Keratinocyte (primary cell): Measurements from ENCODE around the gene ZNF787. TPM values are rescaled to one million over a fixed set of nuclear protein-coding genes. Genes with fewer than 3 reads are reported as not detected.

Source experiments
- DNase-seq: peaks from one replicate; pipeline ENCODE4 v3.0.0-alpha.2; 2011; ENCODE audit warnings: low read depth, missing footprints, low spot score
- FAIRE-seq: peaks from 2 replicates; lab custom pipeline; 2011; peaks lifted over from hg19 to GRCh38; lab: Jason Lieb, UNC
- H2AFZ ChIP-seq: 2 replicates; pipeline ENCODE4 v1.6.0; 2012; ENCODE audit warnings: low read length, control low read depth, inconsistent platforms; ENCODE audit not compliant: control insufficient read depth
- H3K27ac ChIP-seq: 2 replicates; pipeline ENCODE4 v1.5.1; 2011; ENCODE audit warnings: low read length; ENCODE audit not compliant: control insufficient read depth, insufficient read depth
- H3K27me3 ChIP-seq: 3 replicates; pipeline ENCODE4 v1.6.0; 2011; ENCODE audit warnings: low read length; ENCODE audit not compliant: control insufficient read depth, insufficient read depth; ENCODE audit errors: extremely low read depth
- H3K36me3 ChIP-seq, 2 experiments: 2 replicates in 1 of 2; 3 replicates in 1 of 2; pipeline ENCODE4 v1.5.1; 2011; ENCODE audit warnings: low read length in 2 of 2, mild to moderate bottlenecking in 1 of 2; ENCODE audit not compliant: control insufficient read depth in 2 of 2, insufficient read depth in 2 of 2; ENCODE audit errors: extremely low read depth in 1 of 2
- H3K4me1 ChIP-seq: 3 replicates; pipeline ENCODE4 v1.5.1; 2011; ENCODE audit warnings: low read length; ENCODE audit not compliant: control insufficient read depth, insufficient read depth; ENCODE audit errors: extremely low read depth
- H3K4me2 ChIP-seq: 3 replicates; pipeline ENCODE4 v1.6.0; 2011; ENCODE audit warnings: low read depth, low read length; ENCODE audit not compliant: control insufficient read depth, insufficient read depth; ENCODE audit errors: extremely low read depth
- H3K4me3 ChIP-seq, 3 experiments: fragments of 200-600 bp in 1 of 3; sonication (generic) in 1 of 3; 2 replicates in 2 of 3; 3 replicates in 1 of 3; pipeline ENCODE4 v1.5.1; 2011 to 2016; ENCODE audit warnings: low read length in 3 of 3, mild to moderate bottlenecking in 3 of 3, control low read depth in 2 of 3, inconsistent platforms in 1 of 3, low read depth in 1 of 3, mixed read lengths in 1 of 3, mixed run types in 1 of 3, moderate library complexity in 1 of 3; ENCODE audit not compliant: control insufficient read depth in 2 of 3, insufficient read depth in 2 of 3; ENCODE audit errors: extremely low read depth in 1 of 3
- H3K79me2 ChIP-seq: 2 replicates; pipeline ENCODE4 v1.6.0; 2012; ENCODE audit warnings: low read length; ENCODE audit not compliant: control insufficient read depth, insufficient read depth
- H3K9ac ChIP-seq: 3 replicates; pipeline ENCODE4 v1.6.0; 2011; ENCODE audit warnings: low read length; ENCODE audit not compliant: control insufficient read depth, insufficient read depth; ENCODE audit errors: extremely low read depth
- H3K9me1 ChIP-seq: 3 replicates; pipeline ENCODE4 v1.6.0; 2011; ENCODE audit warnings: low read length; ENCODE audit not compliant: control insufficient read depth, insufficient read depth; ENCODE audit errors: extremely low read depth
- H3K9me3 ChIP-seq: 2 replicates; pipeline ENCODE4 v1.5.1; 2012; ENCODE audit warnings: low read depth, low read length; ENCODE audit not compliant: control insufficient read depth
- H4K20me1 ChIP-seq: 3 replicates; pipeline ENCODE4 v1.6.0; 2011; ENCODE audit warnings: low read length; ENCODE audit not compliant: control insufficient read depth, insufficient read depth; ENCODE audit errors: extremely low read depth
- CTCF ChIP-seq, 3 experiments: IDR thresholded peaks in 1 of 3; conservative IDR thresholded peaks in 1 of 3; optimal IDR thresholded peaks in 1 of 3; 2 replicates in 2 of 3; 3 replicates in 1 of 3; pipeline versions ENCODE3 to v1.5.1; 2011; ENCODE audit warnings: low read length in 3 of 3, mild to moderate bottlenecking in 3 of 3, moderate library complexity in 2 of 3, control low read depth in 1 of 3, inconsistent platforms in 1 of 3; ENCODE audit not compliant: insufficient read depth in 2 of 3; ENCODE audit errors: extremely low read depth in 1 of 3
- EZH2 ChIP-seq: IDR thresholded peaks from one replicate; pipeline ENCODE4 v1.6.1; 2012; ENCODE audit warnings: inconsistent platforms, mild to moderate bottlenecking, low read length, moderate library complexity
- dilution Hi-C: fragments of 300-500 bp; cut with MboI; formaldehyde crosslinking; loops from one replicate; pipeline ENCODE4 v1.7.0; 2020; ENCODE audit warnings: low sequenced_read_pairs; ENCODE audit not compliant: extremely low pct_ligation_motif_present
- polyA plus RNA-seq, 5 experiments: library from polyadenylated mRNA; depleted of rRNA in 3 of 5; stranded (reverse) in 3 of 5; stranded (forward) in 1 of 5; unstranded in 1 of 5; fragments of >200 nt; gene quantifications; 1 replicate in 1 of 5; 2 replicates in 3 of 5; 3 replicates in 1 of 5; pipeline versions ENCODE4 v1.2.1 to v1.2.3, GENCODE V29; 2011 to 2012; ENCODE audit warnings: missing spikeins in 2 of 5, low read depth in 1 of 5, low replicate concordance in 1 of 5

The ZNF787 gene
- polyA plus RNA-seq, 1 donor (not counting 4 experiments of a cell fraction or from before 2014, with no cell fraction given): 5.6 TPM

GRCh38 chr19:56109226-56109625, 11.9 kb downstream of the ZNF787 start:
- Histone ChIP-seq H3K27ac (no peak overlapping the region), H4K20me1 (peaks cover 38% of the 10 kb centered on the region), H3K79me2 (peaks cover 94% of the 10 kb centered on the region), H3K36me3 (peaks cover 8% of the 10 kb centered on the region in 2 experiments), H3K9ac (no peak overlapping the region), H3K4me1 (peaks cover 15% of the 10 kb centered on the region), H3K4me3 (no peak overlapping the region), H3K9me1 (no peaks in the 10 kb centered on the region), H2AFZ (no peak overlapping the region), H3K9me3 (no peaks in the 10 kb centered on the region), H3K27me3 (no peaks in the 10 kb centered on the region), H3K4me2 (peak overlapping the region; percentile 17)
- DNase-seq (no peak), FAIRE-seq (no peak)
- TF ChIP-seq CTCF (optimal IDR thresholded peaks at IDR 0.05 in 1 of 3, IDR thresholded peaks at IDR 0.05 in 1 of 3, conservative IDR thresholded peaks at IDR 0.05 in 1 of 3; ENCODE audit: extremely low read depth in 1 of 3, insufficient read depth in 2 of 3, low read length in 3 of 3) (no peak), EZH2 (no peak)
- dilution Hi-C loops: no loop called here

- no peak for FAIRE-seq
- Histone ChIP-seq H3K79me2 (peaks cover 90% of the 10 kb centered on the region), H3K9me1 (no peaks in the 10 kb centered on the region), H3K4me1 (peaks cover 15% of the 10 kb centered on the region), H3K27me3 (no peaks in the 10 kb centered on the region), H4K20me1 (peaks cover 35% of the 10 kb centered on the region), H3K9ac (no peak overlapping the region), H3K9me3 (no peaks in the 10 kb centered on the region), H3K36me3 (peaks cover 8% of the 10 kb centered on the region in 2 experiments), H3K4me3 (no peak overlapping the region), H2AFZ (no peak overlapping the region), H3K27ac (no peak overlapping the region), H3K4me2 (peak overlapping the region; percentile 17)
- no peak for DNase-seq
- no peak for TF ChIP-seq EZH2
- dilution Hi-C loops: no loop called here
Observed at GRCh38 chr19:56108447-56109195, 12.5 kb downstream of the ZNF787 start.
